MM.1S (cell line): ENCODE measurements around the gene P2RX3.
"Not testable (repeated sequence)": the region's sequence is repeated elsewhere in the genome, so short reads cannot be mapped to it uniquely, and the experiment has no call there.

ENCODE experiments used
- DNase-seq: peaks from one replicate; pipeline ENCODE4 v3.0.0-alpha.2; 2015
- H2AFZ ChIP-seq: fragments of 300-600 bp; sonication (generic); 2 replicates; pipeline ENCODE4 v1.6.0; 2016; ENCODE audit warnings: antibody characterized with exemption, low read length
- H3F3A ChIP-seq: fragments of 300-600 bp; sonication (generic); 2 replicates; pipeline ENCODE4 v1.6.1; 2016; ENCODE audit warnings: mild to moderate bottlenecking, antibody characterized with exemption, low read length, moderate library complexity, mixed read lengths; ENCODE audit not compliant: insufficient read depth
- H3K27ac ChIP-seq: fragments of 300-600 bp; sonication (generic); 2 replicates; pipeline ENCODE4 v1.5.1; 2016; ENCODE audit warnings: mild to moderate bottlenecking, low read length
- H3K27me3 ChIP-seq: fragments of 300-600 bp; sonication (generic); replicated peaks from 2 replicates; pipeline ENCODE4 v1.6.0; 2016; ENCODE audit warnings: low read length; ENCODE audit not compliant: insufficient read depth
- H3K36me3 ChIP-seq: fragments of 300-600 bp; sonication (generic); replicated peaks from 2 replicates; pipeline ENCODE4 v1.6.1; 2016; ENCODE audit warnings: mild to moderate bottlenecking, low read length, mixed read lengths; ENCODE audit not compliant: insufficient read depth
- H3K4me1 ChIP-seq: fragments of 300-600 bp; sonication (generic); 2 replicates; pipeline ENCODE4 v1.6.1; 2016; ENCODE audit warnings: low read length, mixed read lengths
- H3K4me2 ChIP-seq: fragments of 300-600 bp; sonication (generic); 2 replicates; pipeline ENCODE4 v1.6.0; 2016; ENCODE audit warnings: low read depth, low read length
- H3K4me3 ChIP-seq: fragments of 300-600 bp; sonication (generic); 2 replicates; pipeline ENCODE4 v1.5.1; 2016; ENCODE audit warnings: low read length, mixed read lengths
- H3K79me2 ChIP-seq: fragments of 300-600 bp; sonication (generic); 2 replicates; pipeline ENCODE4 v1.6.1; 2016; ENCODE audit warnings: mixed run types, low read length, mixed read lengths
- H3K9ac ChIP-seq: fragments of 300-600 bp; sonication (generic); 2 replicates; pipeline ENCODE4 v1.6.1; 2016; ENCODE audit warnings: low read length, mixed read lengths
- H3K9me2 ChIP-seq: fragments of 300-600 bp; sonication (generic); replicated peaks from 2 replicates; pipeline ENCODE4 v1.6.1; 2016; ENCODE audit warnings: mild to moderate bottlenecking, low read length, mixed read lengths; ENCODE audit not compliant: insufficient read depth
- H3K9me3 ChIP-seq: fragments of 300-600 bp; sonication (generic); replicated peaks from 2 replicates; pipeline ENCODE4 v1.6.1; 2016; ENCODE audit warnings: mild to moderate bottlenecking, low read length, mixed read lengths; ENCODE audit not compliant: insufficient read depth
- H4K20me1 ChIP-seq: fragments of 300-600 bp; sonication (generic); 2 replicates; pipeline ENCODE4 v1.6.1; 2016; ENCODE audit warnings: mild to moderate bottlenecking, low read length, moderate library complexity, mixed read lengths; ENCODE audit not compliant: insufficient read depth
- EZH2 ChIP-seq: fragments of 300-600 bp; sonication (generic); optimal IDR thresholded peaks from 2 replicates; pipeline ENCODE3; 2017; ENCODE audit warnings: low read depth, mild to moderate bottlenecking, antibody characterized with exemption, low read length, mixed read lengths
- EZH2phosphoT487 ChIP-seq: fragments of 300-600 bp; sonication (generic); IDR thresholded peaks from 2 replicates; pipeline ENCODE4 v1.6.1; 2018; ENCODE audit warnings: antibody characterized with exemption, low read length
- TF ChIP-seq, protein P1 (sequence below): fragments of 300-600 bp; sonication (generic); IDR thresholded peaks from 2 replicates; pipeline ENCODE4 v1.5.1; 2016; ENCODE audit warnings: antibody characterized with exemption, low read length, mixed read lengths

Gene P2RX3

GRCh38 chr11:57294225-57295131, 43.7 kb upstream of the P2RX3 start:
- Histone ChIP-seq H3K9me2 (no peaks in the 10 kb centered on the region), H3F3A (no peaks in the 10 kb centered on the region), H3K36me3 (no peaks in the 10 kb centered on the region), H3K4me1 (no peaks in the 10 kb centered on the region), H3K9ac (no peak overlapping the region), H2AFZ (no peak overlapping the region), H4K20me1 (no peaks in the 10 kb centered on the region), H3K9me3 (no peaks in the 10 kb centered on the region), H3K27me3 (no peaks in the 10 kb centered on the region), H3K79me2 (no peaks in the 10 kb centered on the region), H3K4me2 (no peak overlapping the region), H3K27ac (no peak overlapping the region), H3K4me3 (no peak overlapping the region)
- no peak for DNase-seq
- TF ChIP-seq, protein P1, sequence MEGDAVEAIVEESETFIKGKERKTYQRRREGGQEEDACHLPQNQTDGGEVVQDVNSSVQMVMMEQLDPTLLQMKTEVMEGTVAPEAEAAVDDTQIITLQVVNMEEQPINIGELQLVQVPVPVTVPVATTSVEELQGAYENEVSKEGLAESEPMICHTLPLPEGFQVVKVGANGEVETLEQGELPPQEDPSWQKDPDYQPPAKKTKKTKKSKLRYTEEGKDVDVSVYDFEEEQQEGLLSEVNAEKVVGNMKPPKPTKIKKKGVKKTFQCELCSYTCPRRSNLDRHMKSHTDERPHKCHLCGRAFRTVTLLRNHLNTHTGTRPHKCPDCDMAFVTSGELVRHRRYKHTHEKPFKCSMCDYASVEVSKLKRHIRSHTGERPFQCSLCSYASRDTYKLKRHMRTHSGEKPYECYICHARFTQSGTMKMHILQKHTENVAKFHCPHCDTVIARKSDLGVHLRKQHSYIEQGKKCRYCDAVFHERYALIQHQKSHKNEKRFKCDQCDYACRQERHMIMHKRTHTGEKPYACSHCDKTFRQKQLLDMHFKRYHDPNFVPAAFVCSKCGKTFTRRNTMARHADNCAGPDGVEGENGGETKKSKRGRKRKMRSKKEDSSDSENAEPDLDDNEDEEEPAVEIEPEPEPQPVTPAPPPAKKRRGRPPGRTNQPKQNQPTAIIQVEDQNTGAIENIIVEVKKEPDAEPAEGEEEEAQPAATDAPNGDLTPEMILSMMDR, result no peak
- TF ChIP-seq EZH2phosphoT487 (no peak), EZH2 (no peak)

DNA sequence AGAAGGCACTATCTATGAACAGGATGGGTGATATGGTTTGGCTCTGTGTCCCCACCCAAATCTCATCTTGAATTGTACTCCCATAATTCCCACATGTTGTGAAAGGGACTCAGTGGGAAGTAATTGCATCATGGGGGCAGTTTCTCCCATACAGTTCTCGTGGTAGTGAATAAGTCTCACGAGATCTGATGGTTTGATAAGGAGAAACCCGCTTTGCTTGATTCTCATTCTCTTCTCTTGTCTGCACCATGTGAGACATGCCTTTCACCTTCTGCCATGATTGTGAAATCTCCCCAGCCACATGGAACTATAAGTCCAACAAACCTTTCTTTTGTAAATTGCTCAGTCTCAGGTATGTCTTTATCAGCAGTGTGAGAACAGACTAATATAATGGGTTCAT, 41.9 kb upstream of the P2RX3 start:
- not testable (repeated sequence) for H3F3A ChIP-seq, H3K9ac ChIP-seq, H3K79me2 ChIP-seq, H3K9me2 ChIP-seq, H3K27me3 ChIP-seq, H3K27ac ChIP-seq, H3K4me2 ChIP-seq, H3K4me3 ChIP-seq, H3K4me1 ChIP-seq, DNase-seq, H3K9me3 ChIP-seq, H4K20me1 ChIP-seq, H3K36me3 ChIP-seq, H2AFZ ChIP-seq

DNA sequence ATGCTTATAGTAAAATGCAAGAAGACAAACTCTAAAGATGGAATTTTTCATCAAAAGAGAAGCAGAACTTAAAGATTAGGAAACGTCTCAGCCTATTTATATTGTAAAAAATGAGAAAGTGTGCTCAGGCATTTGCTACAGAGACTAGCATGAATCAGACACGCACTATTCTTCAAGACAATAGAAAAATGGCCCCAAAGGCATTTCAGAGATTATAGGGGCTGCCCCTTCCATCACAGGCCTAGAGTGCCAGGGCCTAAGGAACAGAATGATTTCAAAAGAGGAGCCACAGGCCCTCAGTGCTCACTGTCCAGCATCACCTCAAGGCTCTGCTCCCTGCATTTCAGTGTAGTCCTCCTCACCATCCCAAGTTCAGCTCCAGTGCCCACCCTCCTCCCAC, 40.9 kb upstream of the P2RX3 start:
- no peaks in the 10 kb centered on the region for H3K36me3 ChIP-seq
- TF ChIP-seq EZH2, result no peak

GRCh38 chr11:57299150-57299737, 38.9 kb upstream of the P2RX3 start:
- no peaks in the 10 kb centered on the region for H3F3A ChIP-seq
- H3K79me2 ChIP-seq, result no peaks in the 10 kb centered on the region
- no peak overlapping the region for H2AFZ ChIP-seq
- H3K4me2 ChIP-seq, result no peak overlapping the region
- H3K4me3 ChIP-seq, result no peak overlapping the region
- no peaks in the 10 kb centered on the region for H3K4me1 ChIP-seq
- no peak for TF ChIP-seq EZH2phosphoT487
- TF ChIP-seq, protein P1, result no peak
- TF ChIP-seq EZH2, result no peak
- H3K36me3 ChIP-seq, result no peaks in the 10 kb centered on the region
- no peaks in the 10 kb centered on the region for H3K27me3 ChIP-seq
- H3K9me2 ChIP-seq, result no peaks in the 10 kb centered on the region
- no peaks in the 10 kb centered on the region for H4K20me1 ChIP-seq
- DNase-seq, result no peak
- no peak overlapping the region for H3K9ac ChIP-seq
- no peaks in the 10 kb centered on the region for H3K9me3 ChIP-seq
- no peak overlapping the region for H3K27ac ChIP-seq

More for the DNA sequence above, 40.9 kb upstream of the P2RX3 start:
- Histone ChIP-seq H3K4me3 (no peak overlapping the region), H2AFZ (no peak overlapping the region), H3K9ac (no peak overlapping the region), H3K27me3 (no peaks in the 10 kb centered on the region), H3K9me2 (no peaks in the 10 kb centered on the region), H3F3A (no peaks in the 10 kb centered on the region), H3K79me2 (no peaks in the 10 kb centered on the region), H3K4me2 (no peak overlapping the region), H3K27ac (no peak overlapping the region), H4K20me1 (no peaks in the 10 kb centered on the region), H3K4me1 (no peaks in the 10 kb centered on the region), H3K9me3 (no peaks in the 10 kb centered on the region)
- DNase-seq, result no peak
